HG02678 (cell line): ENCODE measurements around the gene SERAC1.

Experiments
- ATAC-seq: cut with Tn5 transposase; IDR thresholded peaks from one replicate; pipeline ENCODE4 v1.9.1; 2021; ENCODE audit warnings: mild to moderate bottlenecking, moderate library complexity; ENCODE audit not compliant: unreplicated experiment

SERAC1 gene

GRCh38 chr6:158124288-158124687 is 43.8 kb downstream of the SERAC1 start:
- ATAC-seq, result no peak

- ATAC-seq, result no peak
Measured at GRCh38 chr6:158122048-158122447, 46.0 kb downstream of the SERAC1 start.

- ATAC-seq, result no peak
Measured at GRCh38 chr6:158121335-158121734, 46.7 kb downstream of the SERAC1 start.

GRCh38 chr6:158118886-158119285 is 49.2 kb downstream of the SERAC1 start:
- ATAC-seq, result no peak

GRCh38 chr6:158115508-158115907 is 52.6 kb downstream of the SERAC1 start:
- ATAC-seq, result no peak

- no peak for ATAC-seq
Measured at GRCh38 chr6:158115102-158115501, 53.0 kb downstream of the SERAC1 start.

- ATAC-seq, result no peak
Measured at GRCh38 chr6:158113802-158114201, 54.3 kb downstream of the SERAC1 start.

- no peak for ATAC-seq
Measured at GRCh38 chr6:158111987-158112386, 56.1 kb downstream of the SERAC1 start.

- no peak for ATAC-seq
Measured at GRCh38 chr6:158110986-158111385, 57.1 kb downstream of the SERAC1 start.

GRCh38 chr6:158109748-158110147 is 58.3 kb downstream of the SERAC1 start:
- ATAC-seq, result no peak

GRCh38 chr6:158104696-158105095 is 63.4 kb downstream of the SERAC1 start:
- no peak for ATAC-seq

GRCh38 chr6:158103228-158103627 is 64.8 kb downstream of the SERAC1 start:
- ATAC-seq, result no peak

- no peak for ATAC-seq
Measured at GRCh38 chr6:158095671-158096070, 72.4 kb downstream of the SERAC1 start.

- ATAC-seq, result no peak
Measured at GRCh38 chr6:158095031-158095430, 73.0 kb downstream of the SERAC1 start.

- no peak for ATAC-seq
Measured at GRCh38 chr6:158092806-158093205, 75.3 kb downstream of the SERAC1 start.

- no peak for ATAC-seq
Measured at GRCh38 chr6:158087224-158087867, 80.7 kb downstream of the SERAC1 start.

- ATAC-seq, result peak; percentile 76
Measured at GRCh38 chr6:158086504-158087223, 81.4 kb downstream of the SERAC1 start.

- ATAC-seq, result no peak
Measured at GRCh38 chr6:158086054-158086503, 82.0 kb downstream of the SERAC1 start.

- ATAC-seq, result no peak
Measured at GRCh38 chr6:158085261-158086053, 82.6 kb downstream of the SERAC1 start.

GRCh38 chr6:158083455-158084325 is 84.4 kb downstream of the SERAC1 start:
- ATAC-seq, result no peak

- no peak for ATAC-seq
Measured at GRCh38 chr6:158081657-158081935, 86.5 kb downstream of the SERAC1 start.
